NCI-H226 (cell line): ENCODE results near the gene SLC44A2.

Experiments used
- DNase-seq: peaks from one replicate; pipeline ENCODE4 v3.0.0-alpha.2; 2015

The SLC44A2 gene

GRCh38 chr19:10683582-10683981 lies 58.2 kb downstream of the SLC44A2 start:
- no peak for DNase-seq

- DNase-seq, result no peak
These were observed 59.9 kb downstream of the SLC44A2 start for GRCh38 chr19:10685210-10685609.

DNA sequence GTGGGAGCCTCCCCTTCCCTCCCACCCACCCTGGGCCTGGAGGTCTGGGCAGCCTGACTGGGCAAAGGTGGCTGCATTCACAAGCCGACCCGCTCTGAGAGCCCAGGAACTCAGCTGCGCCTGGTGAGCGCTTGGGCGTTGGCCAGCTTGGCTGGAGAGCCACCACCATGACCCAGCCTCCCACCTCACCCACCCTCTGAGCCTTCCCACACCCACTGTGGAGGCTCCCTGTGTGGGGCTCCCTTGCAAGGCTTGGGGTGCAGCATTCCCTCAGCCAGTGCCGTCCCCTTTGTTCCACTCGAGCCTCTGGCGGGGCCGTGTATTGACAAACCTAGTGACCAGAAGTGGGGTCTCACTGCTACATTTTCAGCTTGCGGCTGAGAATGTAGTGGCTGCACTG lies 60.8 kb downstream of the SLC44A2 start:
- no peak for DNase-seq

DNA sequence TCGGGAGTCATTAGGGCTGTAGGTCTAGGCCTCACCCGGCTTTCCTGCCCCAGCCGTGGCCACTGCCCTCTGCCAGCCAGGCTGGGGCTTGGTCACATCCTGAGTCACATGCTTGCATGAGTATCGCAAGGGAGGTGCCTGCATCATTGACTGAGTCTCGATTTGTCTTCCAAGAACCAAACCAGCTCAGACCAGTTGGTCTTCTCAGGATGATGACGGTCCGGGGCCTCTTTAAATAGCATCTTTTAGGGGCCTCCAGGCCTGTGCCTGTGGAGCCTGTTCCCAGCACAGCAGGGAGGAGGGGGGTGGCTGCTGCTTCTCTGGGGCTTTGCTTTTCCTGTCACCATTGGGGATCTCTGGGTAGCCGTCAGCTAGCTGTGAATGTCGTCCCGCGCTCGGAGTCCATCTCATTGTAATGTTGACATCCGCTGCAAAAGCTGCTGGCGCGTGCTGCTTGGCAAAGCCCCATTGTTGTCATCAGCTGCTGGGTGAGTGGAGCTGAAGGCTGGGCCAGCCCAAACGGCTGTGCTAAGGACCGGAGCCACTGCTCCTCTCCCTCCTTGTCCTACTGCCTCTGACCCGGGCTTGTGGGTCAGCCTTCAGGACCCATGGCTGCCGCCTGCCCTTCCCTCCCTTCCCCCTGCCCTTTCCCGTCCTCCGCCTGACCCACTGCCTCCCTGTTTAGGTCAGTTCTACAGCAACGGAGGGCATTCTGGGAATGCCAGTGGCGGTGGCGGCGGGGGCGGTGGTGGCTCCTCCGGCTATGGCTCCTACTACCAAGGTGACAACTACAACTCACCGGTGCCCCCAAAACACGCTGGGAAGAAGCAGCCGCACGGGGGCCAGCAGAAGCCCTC lies 61.5 kb downstream of the SLC44A2 start:
- DNase-seq, result no peak

GRCh38 chr19:10687518-10688288 lies 62.4 kb downstream of the SLC44A2 start:
- DNase-seq, result no peak

DNA sequence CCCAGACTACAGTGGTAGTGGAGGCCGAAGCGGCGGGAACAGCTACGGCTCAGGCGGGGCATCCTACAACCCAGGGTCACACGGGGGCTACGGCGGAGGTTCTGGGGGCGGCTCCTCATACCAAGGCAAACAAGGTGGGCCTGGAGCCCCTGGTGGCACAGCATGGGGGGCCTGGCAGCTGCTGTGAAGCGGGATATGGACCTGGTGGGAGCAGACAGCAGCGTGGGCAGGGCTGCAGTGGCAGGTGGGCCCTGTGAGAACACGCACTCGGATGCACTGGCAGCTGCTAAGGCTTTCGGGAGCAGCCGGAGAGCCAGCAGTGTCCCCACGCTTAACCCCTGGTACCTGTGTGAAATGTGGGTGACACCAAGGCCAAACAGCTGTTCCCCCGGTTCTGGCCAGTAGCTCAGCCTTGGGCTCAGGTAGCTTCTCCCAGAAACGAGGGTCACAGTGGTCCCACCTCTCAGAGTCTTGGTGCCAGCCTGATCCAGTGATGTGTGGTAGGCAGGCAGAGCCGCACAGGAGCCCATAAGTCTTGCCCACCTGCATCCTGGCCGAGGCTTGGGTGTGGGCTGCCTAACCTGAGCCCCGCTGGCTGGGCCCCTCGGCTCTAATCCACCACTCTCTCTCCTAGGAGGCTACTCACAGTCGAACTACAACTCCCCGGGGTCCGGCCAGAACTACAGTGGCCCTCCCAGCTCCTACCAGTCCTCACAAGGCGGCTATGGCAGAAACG lies 63.4 kb downstream of the SLC44A2 start:
- no peak for DNase-seq

- peak; percentile 20 for DNase-seq
These were observed 65.0 kb downstream of the SLC44A2 start for GRCh38 chr19:10690341-10690781.

GRCh38 chr19:10691178-10691881 lies 66.0 kb downstream of the SLC44A2 start:
- no peak for DNase-seq

- DNase-seq, result no peak
These were observed 66.5 kb downstream of the SLC44A2 start for GRCh38 chr19:10691883-10692282.

- no peak for DNase-seq
These were observed 67.4 kb downstream of the SLC44A2 start for GRCh38 chr19:10692673-10693264.
